HG02870 (cell line): ENCODE results near the gene MNS1.
"Not testable (repeated sequence)": the region's sequence is repeated elsewhere in the genome, so short reads cannot be mapped to it uniquely, and the experiment has no call there.

ENCODE experiments used
- ATAC-seq: cut with Tn5 transposase; IDR thresholded peaks from one replicate; pipeline ENCODE4 v1.9.1; 2021; ENCODE audit warnings: mild to moderate bottlenecking, moderate library complexity; ENCODE audit not compliant: unreplicated experiment

The MNS1 gene

DNA sequence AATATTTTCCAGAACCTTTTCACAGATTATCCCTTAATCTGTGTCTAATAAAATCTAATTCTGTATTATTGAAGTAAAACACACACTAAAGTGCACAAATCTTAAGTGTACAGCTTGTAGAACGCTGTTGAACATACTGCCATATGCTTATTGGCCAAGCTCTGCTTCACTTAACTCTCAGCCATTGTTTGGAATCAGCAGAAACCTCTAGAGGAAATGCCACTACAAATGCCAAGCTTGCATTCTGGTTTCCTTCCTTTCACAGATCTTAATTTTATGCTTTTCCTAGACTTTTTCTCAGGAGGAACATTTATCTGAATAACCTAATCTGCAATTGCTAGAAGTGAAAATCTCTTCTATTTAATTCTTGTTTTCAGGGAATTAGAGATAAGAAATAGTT lies 10.1 kb downstream of the MNS1 start:
- ATAC-seq, result no peak

DNA sequence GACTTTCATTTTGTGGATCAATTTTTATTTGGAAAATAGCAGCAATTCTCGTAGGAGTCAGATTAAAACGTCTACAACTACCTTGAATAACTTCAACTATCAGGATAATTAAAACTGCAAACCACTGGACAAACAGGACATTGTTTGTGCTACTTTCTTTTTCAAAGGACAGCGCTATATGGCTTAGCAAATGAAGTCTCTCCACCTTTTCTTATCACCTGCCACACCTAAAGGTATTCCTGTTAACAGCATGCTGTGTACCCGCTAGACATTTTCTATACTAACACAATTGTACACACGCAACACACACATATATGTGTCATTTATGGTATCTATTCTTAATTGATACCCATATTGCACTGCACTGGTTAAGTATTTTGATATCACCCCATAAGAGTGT lies 19.2 kb downstream of the MNS1 start:
- no peak for ATAC-seq

DNA sequence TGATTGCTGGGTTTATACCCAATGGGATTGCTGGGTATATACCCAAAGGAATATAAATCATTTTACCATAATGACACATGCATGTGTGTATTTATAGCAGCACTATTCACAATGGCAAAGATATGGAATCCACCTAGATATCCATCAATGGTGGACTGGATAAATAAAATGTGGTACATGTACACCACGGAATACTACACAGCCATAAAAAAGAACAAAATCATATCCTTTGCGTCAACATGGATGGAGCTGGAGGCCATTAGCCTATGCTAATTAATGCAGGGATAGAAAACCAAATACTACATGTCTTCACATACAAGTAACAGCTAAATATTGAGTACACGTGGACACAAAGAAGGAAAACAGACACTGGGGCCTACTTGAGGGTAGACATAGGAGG lies 22.6 kb downstream of the MNS1 start:
- ATAC-seq, result no peak

DNA sequence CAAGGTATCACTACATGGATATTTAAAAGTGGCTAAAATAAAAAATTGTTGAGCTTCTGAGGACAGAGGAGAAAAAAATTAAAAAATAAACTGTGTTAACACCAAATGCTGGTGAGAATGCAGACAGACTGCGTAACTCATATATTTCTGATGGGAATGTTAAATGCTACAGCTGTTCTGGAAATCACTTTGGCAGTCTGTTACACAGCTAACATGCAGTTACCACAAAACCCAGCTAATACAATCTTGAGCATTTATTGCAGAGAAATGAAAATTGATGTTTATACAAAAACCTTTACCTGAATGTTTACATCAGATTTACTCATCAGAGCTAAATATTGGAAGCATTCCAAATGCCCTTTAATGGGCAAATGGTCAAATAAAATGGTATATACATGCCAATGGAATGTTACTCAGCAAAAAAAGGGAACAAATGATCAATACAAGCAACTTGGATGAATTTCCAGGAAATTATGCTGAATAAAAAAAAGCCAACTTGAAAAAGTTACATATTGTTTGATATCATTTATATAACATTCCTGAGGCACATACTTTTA lies 24.6 kb downstream of the MNS1 start:
- ATAC-seq, result no peak

GRCh38 chr15:56432304-56432703 lies 32.6 kb downstream of the MNS1 start:
- no peak for ATAC-seq

DNA sequence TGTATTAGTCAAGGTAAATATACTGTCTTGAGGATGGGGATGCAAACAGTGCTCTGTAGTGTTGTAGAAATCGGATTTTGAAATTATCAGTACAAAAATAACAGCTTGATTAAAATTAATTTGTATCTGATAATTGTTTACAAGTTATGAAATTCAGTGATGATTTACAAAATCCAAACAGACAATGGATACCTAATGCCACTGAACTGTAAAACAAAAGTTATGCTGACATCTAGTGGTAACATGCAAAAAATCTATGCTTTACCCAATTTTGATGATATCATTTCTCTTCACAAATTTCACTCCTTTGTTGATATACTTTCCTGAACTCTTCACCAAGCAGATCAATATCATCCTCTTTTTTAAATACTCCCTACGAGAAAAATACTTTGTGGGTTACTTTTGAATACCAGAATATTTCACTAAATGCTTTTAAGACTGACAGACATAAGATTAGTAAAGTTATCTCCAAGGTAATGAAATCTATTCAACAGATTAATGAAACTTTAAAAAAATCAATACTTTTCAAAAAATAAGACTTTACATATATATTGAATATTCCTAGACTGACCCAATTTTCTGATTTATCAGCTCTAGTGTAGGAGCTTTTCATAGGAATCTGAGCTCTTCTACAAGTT lies 36.0 kb downstream of the MNS1 start:
- no peak for ATAC-seq

- ATAC-seq, result no peak
These were observed 39.0 kb downstream of the MNS1 start for GRCh38 chr15:56425976-56426375.

DNA sequence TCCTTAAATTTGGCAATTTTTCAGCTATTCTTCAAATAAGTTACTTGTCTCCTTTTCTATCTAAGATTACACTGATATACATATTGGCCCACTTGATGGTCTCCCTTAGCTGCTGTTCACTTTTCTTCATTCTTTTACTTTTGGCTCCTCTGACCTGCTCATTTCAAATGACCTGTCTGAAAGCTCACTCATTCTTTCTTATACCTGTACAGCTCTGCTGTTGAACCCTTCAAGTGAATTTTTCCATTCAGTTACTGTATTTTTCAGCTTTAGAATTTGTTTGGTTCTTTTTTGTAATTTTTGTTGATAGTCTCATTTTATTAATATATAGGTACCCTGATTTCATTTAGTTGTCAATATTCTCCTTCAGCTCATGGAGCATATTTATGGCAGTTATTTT lies 39.7 kb downstream of the MNS1 start:
- no peak for ATAC-seq

GRCh38 chr15:56413114-56413733 lies 51.7 kb downstream of the MNS1 start:
- not testable (repeated sequence) for ATAC-seq

DNA sequence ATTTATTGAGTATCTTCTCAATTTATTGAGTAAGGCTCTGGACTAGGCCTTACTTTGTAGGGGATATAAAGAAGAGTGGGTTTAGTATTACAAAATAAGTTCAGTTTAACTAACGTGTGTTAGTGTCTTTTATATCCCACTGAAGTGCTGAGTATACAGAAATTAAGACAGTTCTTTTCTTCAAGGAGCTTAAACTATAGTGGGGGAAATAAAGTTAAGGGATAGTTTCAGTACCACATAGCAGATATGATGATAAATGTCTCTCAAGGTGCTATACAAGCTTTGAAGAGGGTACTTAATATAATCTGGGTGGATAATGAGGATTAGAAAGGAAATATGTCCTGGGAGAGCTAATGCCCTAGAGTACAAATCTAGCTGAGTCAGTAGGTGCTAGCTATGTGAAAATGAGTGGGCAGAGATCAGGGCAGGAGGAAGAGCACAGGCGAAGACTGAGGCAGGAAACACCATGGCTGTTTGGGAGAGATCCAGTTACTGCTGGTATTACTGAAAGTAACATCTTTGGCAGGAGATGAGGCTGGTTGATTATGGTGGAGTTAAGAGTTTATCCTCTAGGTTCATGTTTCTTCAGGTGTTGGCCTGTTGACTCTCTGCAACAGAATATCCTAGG lies 53.7 kb downstream of the MNS1 start:
- ATAC-seq, result no peak

DNA sequence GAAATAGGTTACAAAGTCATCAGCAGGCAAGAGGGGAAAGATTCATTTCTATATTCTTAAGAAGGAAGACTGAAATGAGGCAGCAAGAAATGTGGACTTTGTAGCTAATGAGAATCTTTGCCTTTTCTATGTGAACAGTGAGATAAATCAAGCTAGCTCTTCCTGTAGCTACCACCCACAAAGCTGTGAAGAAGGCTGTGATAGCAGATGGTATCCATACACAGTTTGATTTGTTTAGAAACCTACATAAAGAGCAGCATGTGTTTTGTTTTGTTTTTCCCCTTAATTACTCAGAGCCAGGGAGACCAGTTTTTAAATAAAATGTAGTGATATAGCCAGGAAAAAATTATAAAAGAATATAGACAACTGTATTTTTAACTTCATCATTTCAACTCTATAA lies 54.2 kb downstream of the MNS1 start:
- ATAC-seq, result no peak

- ATAC-seq, result not testable (repeated sequence)
These were observed 65.7 kb downstream of the MNS1 start for GRCh38 chr15:56399209-56399608.

- not testable (repeated sequence) for ATAC-seq
These were observed 67.6 kb downstream of the MNS1 start for GRCh38 chr15:56397325-56397724.

DNA sequence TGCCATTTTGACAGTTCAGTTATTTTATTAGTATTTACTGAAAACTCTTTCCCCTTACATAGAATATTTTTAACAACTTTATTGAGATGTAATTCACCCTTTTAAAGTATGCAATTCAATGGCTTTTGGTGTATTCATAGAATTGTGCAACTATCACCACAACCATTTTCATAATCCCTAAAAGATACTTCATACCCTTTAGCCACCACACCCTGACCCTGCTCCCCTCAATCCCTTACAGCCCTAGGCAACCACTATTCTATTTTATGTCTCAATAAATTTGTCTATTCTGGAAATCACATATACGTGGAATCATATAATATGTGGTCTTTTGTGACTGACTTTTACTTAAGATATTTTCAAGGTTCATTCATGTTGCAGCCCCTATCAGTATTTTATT lies 70.0 kb downstream of the MNS1 start:
- no peak for ATAC-seq

DNA sequence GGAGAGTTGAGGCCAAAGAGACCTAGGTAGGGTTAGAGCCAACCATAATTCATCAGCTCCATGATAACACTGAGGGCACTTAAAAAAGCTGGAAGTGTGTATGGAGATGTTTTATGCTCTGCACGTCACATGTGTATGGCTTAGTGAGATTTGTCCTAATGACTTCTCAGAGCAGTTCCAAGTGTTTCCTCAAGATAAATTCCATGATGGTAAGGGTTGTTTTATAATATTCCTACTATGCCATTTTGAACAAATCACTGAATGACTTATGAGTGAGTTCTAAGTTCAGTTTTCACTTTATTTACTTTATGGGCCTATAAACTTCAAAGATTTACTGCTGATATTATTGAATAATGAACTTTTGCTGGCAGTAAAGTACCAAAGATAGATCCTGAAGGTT lies 71.7 kb downstream of the MNS1 start:
- ATAC-seq, result no peak

- no peak for ATAC-seq
These were observed 74.1 kb downstream of the MNS1 start for GRCh38 chr15:56390739-56391267.

DNA sequence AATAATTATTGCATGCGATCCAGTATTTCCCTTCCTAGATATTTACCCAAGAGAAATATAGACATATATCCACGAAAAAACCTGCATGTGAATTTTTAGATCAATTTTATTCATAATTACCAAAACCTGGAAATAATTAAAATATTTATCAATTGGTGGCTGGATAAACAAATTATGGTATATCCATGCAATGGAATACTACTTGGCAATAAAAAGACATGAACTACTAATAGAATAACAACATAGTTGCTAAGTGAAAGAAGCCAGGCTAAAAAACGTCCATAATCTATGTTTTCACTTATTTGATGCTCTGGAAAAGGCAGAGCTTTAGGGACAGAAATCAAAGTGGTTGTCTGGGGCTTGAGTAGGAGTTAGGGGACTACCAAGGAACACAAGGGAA lies 79.0 kb downstream of the MNS1 start:
- ATAC-seq, result no peak

- no peak for ATAC-seq
These were observed 81.9 kb downstream of the MNS1 start for GRCh38 chr15:56383010-56383409.
